ENCODE data around the gene WFIKKN1. TPM values are rescaled to one million over a fixed set of nuclear protein-coding genes. Genes with fewer than 3 reads are reported as not detected.

The WFIKKN1 gene
- total RNA-seq, 1 donor from 2014 or later, result 0.47 TPM

GRCh38 chr16:680625-680945, 49.8 kb downstream of the WFIKKN1 start:
- Mint-ChIP-seq H3K27me3 (ENCODE audit: low read depth) (no peaks in the 10 kb centered on the region), H3K36me3 (ENCODE audit: low read depth) (peaks cover 8% of the 10 kb centered on the region), H3K4me3 (ENCODE audit: unreplicated experiment) (peak overlapping the region; percentile 75), H3K9me3 (ENCODE audit: low read depth) (no peaks in the 10 kb centered on the region), H3K4me1 (ENCODE audit: low read depth) (peaks cover 33% of the 10 kb centered on the region), H3K27ac (ENCODE audit: unreplicated experiment) (peak overlapping the region; percentile 71)
- no peak for TF ChIP-seq CTCF (IDR thresholded peaks at IDR 0.05)
- no peak for DNase-seq (ENCODE audit: low spot score)

GRCh38 chr16:680967-681745, 50.4 kb downstream of the WFIKKN1 start:
- TF ChIP-seq CTCF (IDR thresholded peaks at IDR 0.05), result peak; percentile 38
- DNase-seq (ENCODE audit: low spot score), result no peak
- Mint-ChIP-seq H3K27me3 (ENCODE audit: low read depth) (no peaks in the 10 kb centered on the region), H3K4me3 (ENCODE audit: unreplicated experiment) (peak overlapping the region; percentile 75), H3K27ac (ENCODE audit: unreplicated experiment) (peak overlapping the region; percentile 71), H3K36me3 (ENCODE audit: low read depth) (peaks cover 10% of the 10 kb centered on the region), H3K4me1 (ENCODE audit: low read depth) (peaks cover 38% of the 10 kb centered on the region), H3K9me3 (ENCODE audit: low read depth) (no peaks in the 10 kb centered on the region)

- H3K27ac Mint-ChIP-seq (ENCODE audit: unreplicated experiment), result peak overlapping the region; percentile 71
- H3K9me3 Mint-ChIP-seq (ENCODE audit: low read depth), result no peaks in the 10 kb centered on the region
- H3K4me3 Mint-ChIP-seq (ENCODE audit: unreplicated experiment), result peak overlapping the region; percentile 75
- H3K4me1 Mint-ChIP-seq (ENCODE audit: low read depth), result peaks cover 38% of the 10 kb centered on the region
- no peak for DNase-seq (ENCODE audit: low spot score)
- no peak for TF ChIP-seq CTCF (IDR thresholded peaks at IDR 0.05)
- no peaks in the 10 kb centered on the region for H3K27me3 Mint-ChIP-seq (ENCODE audit: low read depth)
- peaks cover 10% of the 10 kb centered on the region for H3K36me3 Mint-ChIP-seq (ENCODE audit: low read depth)
Observed at GRCh38 chr16:681746-682427, 51.1 kb downstream of the WFIKKN1 start.

GRCh38 chr16:682493-683395, 52.0 kb downstream of the WFIKKN1 start:
- Mint-ChIP-seq H3K9me3 (ENCODE audit: low read depth) (no peaks in the 10 kb centered on the region), H3K4me1 (ENCODE audit: low read depth) (peaks cover 38% of the 10 kb centered on the region)

More at GRCh38 chr16:682493-683395, 52.0 kb downstream of the WFIKKN1 start:
- H3K4me3 Mint-ChIP-seq (ENCODE audit: unreplicated experiment), result peak overlapping the region; percentile 68
- peaks cover 11% of the 10 kb centered on the region for H3K36me3 Mint-ChIP-seq (ENCODE audit: low read depth)
- no peak for TF ChIP-seq CTCF (IDR thresholded peaks at IDR 0.05)
- peak overlapping the region; percentile 59 for H3K27ac Mint-ChIP-seq (ENCODE audit: unreplicated experiment)
- H3K27me3 Mint-ChIP-seq (ENCODE audit: low read depth), result no peaks in the 10 kb centered on the region
- DNase-seq (ENCODE audit: low spot score), result no peak
